Loucy (cell line): Measurements from ENCODE around the gene ODC1.

Experiments used
- EZH2phosphoT487 ChIP-seq: fragments of 200-600 bp; IDR thresholded peaks from 2 replicates; pipeline ENCODE4 v1.6.1; 2018; ENCODE audit warnings: antibody characterized with exemption, mild to moderate bottlenecking, moderate library complexity, borderline replicate concordance
- TF ChIP-seq, protein P1 (sequence below): fragments of 200-600 bp; sonication (generic); conservative IDR thresholded peaks from 2 replicates; pipeline ENCODE4 v1.5.1; 2014; ENCODE audit warnings: mild to moderate bottlenecking, antibody characterized with exemption, low read length

DNA sequence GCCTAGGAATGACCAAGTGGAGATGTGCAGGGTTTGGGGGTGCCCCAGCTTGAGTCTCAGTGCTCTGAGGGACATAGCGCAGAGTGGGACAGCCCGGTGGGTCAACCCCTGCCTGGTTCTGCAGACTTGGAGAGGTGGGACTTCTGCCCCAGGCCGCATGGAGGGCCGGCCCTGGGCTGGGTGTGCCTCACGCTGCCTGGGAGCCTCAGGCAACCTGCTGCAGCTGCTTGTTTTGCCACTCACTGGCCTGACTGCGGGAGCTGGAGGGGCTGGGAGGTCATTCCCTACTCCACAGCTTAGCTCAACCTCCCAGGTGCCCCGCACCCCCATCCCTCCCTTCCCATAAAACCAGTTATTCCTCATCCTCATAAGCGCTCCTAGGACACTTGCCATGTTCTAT is 33.1 kb downstream of the ODC1 start:
- TF ChIP-seq, protein P1, sequence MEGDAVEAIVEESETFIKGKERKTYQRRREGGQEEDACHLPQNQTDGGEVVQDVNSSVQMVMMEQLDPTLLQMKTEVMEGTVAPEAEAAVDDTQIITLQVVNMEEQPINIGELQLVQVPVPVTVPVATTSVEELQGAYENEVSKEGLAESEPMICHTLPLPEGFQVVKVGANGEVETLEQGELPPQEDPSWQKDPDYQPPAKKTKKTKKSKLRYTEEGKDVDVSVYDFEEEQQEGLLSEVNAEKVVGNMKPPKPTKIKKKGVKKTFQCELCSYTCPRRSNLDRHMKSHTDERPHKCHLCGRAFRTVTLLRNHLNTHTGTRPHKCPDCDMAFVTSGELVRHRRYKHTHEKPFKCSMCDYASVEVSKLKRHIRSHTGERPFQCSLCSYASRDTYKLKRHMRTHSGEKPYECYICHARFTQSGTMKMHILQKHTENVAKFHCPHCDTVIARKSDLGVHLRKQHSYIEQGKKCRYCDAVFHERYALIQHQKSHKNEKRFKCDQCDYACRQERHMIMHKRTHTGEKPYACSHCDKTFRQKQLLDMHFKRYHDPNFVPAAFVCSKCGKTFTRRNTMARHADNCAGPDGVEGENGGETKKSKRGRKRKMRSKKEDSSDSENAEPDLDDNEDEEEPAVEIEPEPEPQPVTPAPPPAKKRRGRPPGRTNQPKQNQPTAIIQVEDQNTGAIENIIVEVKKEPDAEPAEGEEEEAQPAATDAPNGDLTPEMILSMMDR: no peak
- TF ChIP-seq EZH2phosphoT487: no peak
